Mucosa of stomach (tissue), 1 donor: ENCODE results near the gene RAD51B.

ENCODE experiments used
- H3K27me3 ChIP-seq: one replicate; pipeline ENCODE4 v1.7.0; 2013; ENCODE audit warnings: mild to moderate bottlenecking, low read length; ENCODE audit not compliant: control insufficient read depth, insufficient read depth
- H3K36me3 ChIP-seq: one replicate; pipeline ENCODE4 v1.7.0; 2013; ENCODE audit warnings: low read length; ENCODE audit not compliant: control insufficient read depth, insufficient read depth
- H3K4me1 ChIP-seq: one replicate; pipeline ENCODE4 v1.7.0; 2013; ENCODE audit warnings: mild to moderate bottlenecking, low read length; ENCODE audit not compliant: control insufficient read depth, insufficient read depth
- H3K4me3 ChIP-seq: one replicate; pipeline ENCODE4 v1.7.0; 2013; ENCODE audit warnings: low read length
- H3K9ac ChIP-seq: one replicate; pipeline ENCODE4 v1.7.0; 2013; ENCODE audit warnings: mild to moderate bottlenecking, low read length, moderate library complexity
- H3K9me3 ChIP-seq: one replicate; pipeline ENCODE4 v1.7.0; 2013; ENCODE audit warnings: mild to moderate bottlenecking, low read length, moderate library complexity; ENCODE audit not compliant: control insufficient read depth
- donor health status: Pancreatic carcinoma.

Gene RAD51B

DNA sequence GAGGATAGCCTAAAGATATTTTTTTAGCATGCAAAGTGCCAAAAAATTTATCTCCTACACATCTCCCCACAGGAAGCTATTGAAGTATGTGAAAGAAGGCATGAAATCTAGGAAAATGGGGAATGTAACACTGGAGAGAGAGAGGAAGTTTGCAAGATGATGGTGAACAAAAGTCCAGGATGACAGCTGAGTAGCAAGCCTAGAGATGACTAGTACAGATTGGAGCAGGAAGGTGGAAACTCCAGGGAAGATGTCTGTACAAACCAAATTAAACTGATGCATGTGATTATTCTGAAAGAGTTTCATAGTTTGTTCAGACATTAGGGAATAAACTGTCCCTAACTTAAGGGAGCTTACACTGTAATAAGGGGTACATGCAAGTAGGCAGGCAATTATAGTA lies 99.3 kb downstream of the RAD51B start:
- H3K36me3 ChIP-seq = no peaks in the 10 kb centered on the region
- no peak overlapping the region for H3K9ac ChIP-seq

DNA sequence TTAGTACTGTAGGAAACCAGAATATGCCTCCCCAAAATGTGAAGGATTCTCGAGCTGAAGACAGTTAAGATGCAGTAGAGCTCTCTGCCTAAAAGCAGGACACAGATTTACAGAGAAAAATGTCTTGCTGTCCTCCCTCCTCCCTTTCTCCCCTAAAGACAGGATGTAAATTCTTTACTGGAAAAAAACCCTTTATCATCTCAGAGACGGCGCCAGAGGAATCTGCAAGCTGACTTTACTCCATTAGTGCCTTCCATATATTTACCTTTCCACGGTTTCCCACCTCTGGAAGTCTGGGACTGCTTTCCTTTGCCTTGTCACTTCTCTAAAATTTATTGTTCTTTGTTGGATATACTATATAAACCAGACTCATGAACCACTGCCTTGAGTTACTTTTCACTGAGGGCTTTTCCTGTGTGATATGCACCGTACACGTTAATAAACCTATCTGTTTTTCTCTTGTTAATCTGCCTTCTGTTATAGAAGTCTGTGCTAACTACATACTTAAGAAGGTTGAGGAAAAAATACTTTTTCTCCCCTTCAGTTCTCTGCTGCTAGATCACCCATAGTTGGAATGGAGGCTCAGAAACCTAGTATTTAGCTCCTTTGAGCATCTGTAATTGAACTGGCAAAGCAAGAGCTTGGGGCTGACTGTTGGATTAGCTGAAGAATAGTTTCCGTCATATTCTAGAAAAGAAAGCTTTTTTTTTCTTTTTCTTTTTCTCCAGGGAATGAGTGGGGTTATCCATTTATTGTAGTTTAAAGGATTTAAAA lies 99.9 kb downstream of the RAD51B start:
- peaks cover 6% of the 10 kb centered on the region for H3K4me1 ChIP-seq
- H3K36me3 ChIP-seq = no peaks in the 10 kb centered on the region
- H3K4me3 ChIP-seq = no peak overlapping the region
- no peaks in the 10 kb centered on the region for H3K27me3 ChIP-seq
- H3K9ac ChIP-seq = no peak overlapping the region
- no peaks in the 10 kb centered on the region for H3K9me3 ChIP-seq

More for the DNA sequence above, 99.3 kb downstream of the RAD51B start:
- Histone ChIP-seq H3K4me1 (peaks cover 6% of the 10 kb centered on the region), H3K27me3 (no peaks in the 10 kb centered on the region), H3K4me3 (no peak overlapping the region), H3K9me3 (no peaks in the 10 kb centered on the region)

DNA sequence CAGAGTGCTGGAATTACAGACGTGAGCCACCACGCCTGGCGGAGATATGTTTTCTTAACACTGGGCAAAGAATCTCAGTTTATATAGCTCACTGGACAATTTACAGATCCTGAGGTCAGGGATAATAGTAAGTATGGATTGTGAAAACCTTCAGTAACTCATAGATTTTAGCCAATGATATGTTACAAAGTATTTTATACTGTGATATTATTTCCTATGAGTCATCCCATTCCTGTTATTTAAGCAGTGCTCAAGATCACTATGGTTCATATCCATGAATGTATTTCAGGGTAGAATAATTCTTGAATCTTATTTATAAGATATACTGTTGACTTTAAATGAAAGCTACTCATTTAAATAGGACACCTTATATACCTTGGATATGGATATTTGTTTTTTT lies 107.2 kb downstream of the RAD51B start:
- H3K36me3 ChIP-seq = no peaks in the 10 kb centered on the region
- no peaks in the 10 kb centered on the region for H3K9me3 ChIP-seq
- H3K27me3 ChIP-seq = no peaks in the 10 kb centered on the region
- no peaks in the 10 kb centered on the region for H3K4me1 ChIP-seq
- H3K9ac ChIP-seq = no peak overlapping the region
- H3K4me3 ChIP-seq = no peak overlapping the region

DNA sequence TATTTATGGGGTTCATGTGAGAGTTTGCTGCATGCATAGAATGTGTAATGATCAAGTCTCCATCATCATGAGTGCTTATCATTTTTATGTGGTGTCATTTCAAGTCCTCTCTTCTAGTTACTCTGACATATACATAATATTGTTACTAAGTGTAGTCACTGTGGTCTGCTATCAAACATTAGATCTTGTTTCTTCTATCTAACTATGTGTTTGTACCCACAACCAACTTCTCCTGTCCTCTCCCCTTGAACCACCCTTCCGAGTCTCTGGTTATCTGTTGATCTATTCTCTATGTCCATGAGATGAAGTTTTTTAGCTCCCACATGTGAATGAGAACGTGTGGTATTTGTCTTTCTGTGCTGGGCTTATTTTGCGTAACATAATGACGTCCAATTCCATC lies 107.7 kb downstream of the RAD51B start:
- Histone ChIP-seq H3K4me3 (no peak overlapping the region), H3K9me3 (no peaks in the 10 kb centered on the region), H3K9ac (no peak overlapping the region)

DNA sequence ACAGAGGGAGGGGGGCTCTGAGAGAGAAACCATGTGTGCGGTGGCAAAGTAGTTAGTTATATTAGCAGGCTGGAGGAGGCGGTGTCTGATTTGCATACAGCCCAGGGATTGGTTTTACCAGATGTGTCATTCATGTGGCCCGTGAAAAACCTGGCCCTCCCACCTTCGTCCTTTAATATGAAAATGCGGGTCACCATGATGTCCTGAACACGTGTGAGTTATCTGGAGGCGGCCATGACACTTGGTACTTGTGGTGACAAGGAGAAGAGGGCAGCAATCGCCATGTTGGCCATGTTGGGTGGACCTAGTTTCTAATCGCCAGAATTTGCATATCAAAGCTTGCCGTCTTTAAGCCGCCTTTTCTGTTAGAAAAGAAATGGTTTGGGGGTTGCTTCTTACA lies 108.8 kb downstream of the RAD51B start:
- H3K9me3 ChIP-seq = no peaks in the 10 kb centered on the region
- H3K36me3 ChIP-seq = no peaks in the 10 kb centered on the region
- no peak overlapping the region for H3K9ac ChIP-seq

More for the DNA sequence above, 107.7 kb downstream of the RAD51B start:
- H3K27me3 ChIP-seq = no peaks in the 10 kb centered on the region
- no peaks in the 10 kb centered on the region for H3K4me1 ChIP-seq
- no peaks in the 10 kb centered on the region for H3K36me3 ChIP-seq

DNA sequence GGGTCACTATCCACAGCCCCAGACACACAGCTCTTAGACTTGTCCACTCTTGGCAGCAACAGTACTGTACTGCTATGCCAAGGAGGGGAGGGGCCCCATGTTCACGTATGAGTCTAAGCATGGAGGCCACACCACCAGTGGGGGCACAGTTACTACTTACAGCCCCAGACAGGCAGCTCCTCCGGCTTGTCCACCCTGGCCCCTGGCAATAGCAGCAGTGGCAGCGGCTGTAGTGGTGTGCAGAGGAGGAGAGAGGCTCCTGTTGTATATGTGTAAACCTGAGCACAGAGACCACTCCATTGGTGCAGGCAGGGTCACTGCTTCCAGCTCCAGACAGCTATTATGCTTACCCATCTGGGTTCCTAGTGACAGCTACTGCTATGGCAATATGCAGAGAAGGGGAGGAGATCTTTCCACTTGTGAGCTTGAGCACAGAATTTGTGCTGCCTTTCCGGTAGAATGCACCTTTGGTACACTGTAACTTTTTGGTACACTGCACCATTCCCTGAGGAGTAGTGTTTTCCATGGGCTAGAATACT lies 113.2 kb downstream of the RAD51B start:
- H3K9ac ChIP-seq = no peak overlapping the region
- H3K36me3 ChIP-seq = no peaks in the 10 kb centered on the region
- H3K4me3 ChIP-seq = no peak overlapping the region
- H3K9me3 ChIP-seq = no peaks in the 10 kb centered on the region
- no peaks in the 10 kb centered on the region for H3K27me3 ChIP-seq
- no peaks in the 10 kb centered on the region for H3K4me1 ChIP-seq

More for the DNA sequence above, 108.8 kb downstream of the RAD51B start:
- H3K27me3 ChIP-seq = no peaks in the 10 kb centered on the region
- no peak overlapping the region for H3K4me3 ChIP-seq
- no peaks in the 10 kb centered on the region for H3K4me1 ChIP-seq

DNA sequence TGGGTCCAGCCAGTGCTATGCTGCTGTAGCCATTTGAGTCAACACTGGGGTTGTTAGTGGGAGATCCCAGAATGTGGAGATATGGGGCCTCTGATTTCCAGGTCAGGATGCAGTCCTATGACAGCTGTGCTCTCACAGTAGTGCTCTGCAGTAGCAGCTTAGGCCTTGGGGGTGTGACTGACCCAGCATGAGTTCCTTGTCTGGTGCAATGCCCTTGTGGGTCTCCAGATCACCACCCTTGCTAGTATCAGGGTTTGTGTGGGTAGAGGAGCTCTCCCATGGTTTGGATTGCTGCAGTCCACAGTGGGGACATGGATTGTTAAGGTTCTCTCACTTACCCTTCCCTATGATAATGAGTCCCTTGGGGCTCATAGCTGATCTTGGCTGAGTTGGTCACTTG lies 113.7 kb downstream of the RAD51B start:
- H3K9ac ChIP-seq = no peak overlapping the region
- H3K9me3 ChIP-seq = no peaks in the 10 kb centered on the region
- no peaks in the 10 kb centered on the region for H3K36me3 ChIP-seq
- H3K27me3 ChIP-seq = no peaks in the 10 kb centered on the region
- H3K4me3 ChIP-seq = no peak overlapping the region
- no peaks in the 10 kb centered on the region for H3K4me1 ChIP-seq

DNA sequence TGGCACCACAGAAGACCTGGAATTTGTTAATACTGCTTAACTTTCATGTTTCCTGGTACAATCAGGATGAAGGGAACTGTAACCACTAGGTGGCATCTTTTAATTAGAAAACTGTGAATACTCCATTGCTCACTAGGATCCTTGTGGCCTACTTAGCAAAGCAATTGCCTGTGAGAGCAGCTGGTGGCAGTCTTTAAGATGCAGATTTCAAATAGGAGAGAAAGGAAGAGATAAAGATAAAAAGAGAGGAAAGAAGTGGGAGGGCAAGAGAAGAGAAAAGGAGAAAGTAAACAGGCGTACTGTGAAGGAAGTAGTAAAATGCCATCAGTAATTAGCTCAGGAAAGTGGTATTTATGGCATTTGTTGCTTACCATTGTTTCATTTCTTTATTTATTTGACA lies 114.5 kb downstream of the RAD51B start:
- Histone ChIP-seq H3K36me3 (no peaks in the 10 kb centered on the region), H3K9me3 (no peaks in the 10 kb centered on the region), H3K9ac (no peak overlapping the region), H3K4me3 (no peak overlapping the region), H3K4me1 (no peaks in the 10 kb centered on the region), H3K27me3 (no peaks in the 10 kb centered on the region)

DNA sequence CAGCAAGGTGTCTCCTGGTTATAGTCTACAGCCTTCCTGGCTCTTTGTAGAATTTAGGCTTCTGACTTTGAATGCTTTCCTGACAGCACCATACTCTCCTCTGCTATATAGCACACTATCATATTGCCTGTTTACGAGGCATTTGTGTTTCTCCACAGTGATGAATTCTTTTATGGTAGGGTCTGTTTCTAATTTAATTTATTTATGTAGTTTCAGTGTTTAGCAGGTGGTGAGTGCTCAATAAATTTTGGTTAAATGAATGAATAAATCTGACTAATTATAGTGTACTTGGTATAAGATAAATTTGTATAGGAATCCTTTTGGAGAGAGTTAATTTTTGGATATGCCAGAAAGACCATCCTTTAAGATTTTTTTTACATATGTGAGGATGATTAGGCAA lies 115.3 kb downstream of the RAD51B start:
- Histone ChIP-seq H3K9ac (no peak overlapping the region), H3K27me3 (no peaks in the 10 kb centered on the region), H3K9me3 (no peaks in the 10 kb centered on the region), H3K36me3 (no peaks in the 10 kb centered on the region), H3K4me3 (no peak overlapping the region), H3K4me1 (no peaks in the 10 kb centered on the region)

DNA sequence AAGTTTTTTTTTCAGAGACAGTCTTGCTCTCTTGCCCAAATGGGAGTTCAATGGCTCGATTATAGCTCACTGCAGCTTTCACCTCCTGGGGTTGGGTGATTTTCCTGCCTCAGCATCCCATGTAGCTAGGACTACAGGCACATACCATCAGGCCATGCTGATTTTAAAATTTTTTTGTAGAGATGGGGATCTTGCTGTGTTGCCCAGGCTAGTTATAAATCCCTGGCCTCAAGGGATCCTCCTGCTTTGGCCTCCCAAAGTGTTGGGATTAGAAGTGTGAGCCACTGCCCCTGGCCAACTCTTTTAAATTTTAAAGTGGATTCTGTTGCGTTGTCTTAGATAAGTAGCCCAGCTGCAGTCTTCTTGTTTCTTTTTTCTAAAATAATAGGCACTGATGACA lies 115.8 kb downstream of the RAD51B start:
- Histone ChIP-seq H3K36me3 (no peaks in the 10 kb centered on the region), H3K9ac (no peak overlapping the region), H3K4me1 (peaks cover under 1% of the 10 kb centered on the region), H3K4me3 (no peak overlapping the region), H3K9me3 (no peaks in the 10 kb centered on the region), H3K27me3 (no peaks in the 10 kb centered on the region)

DNA sequence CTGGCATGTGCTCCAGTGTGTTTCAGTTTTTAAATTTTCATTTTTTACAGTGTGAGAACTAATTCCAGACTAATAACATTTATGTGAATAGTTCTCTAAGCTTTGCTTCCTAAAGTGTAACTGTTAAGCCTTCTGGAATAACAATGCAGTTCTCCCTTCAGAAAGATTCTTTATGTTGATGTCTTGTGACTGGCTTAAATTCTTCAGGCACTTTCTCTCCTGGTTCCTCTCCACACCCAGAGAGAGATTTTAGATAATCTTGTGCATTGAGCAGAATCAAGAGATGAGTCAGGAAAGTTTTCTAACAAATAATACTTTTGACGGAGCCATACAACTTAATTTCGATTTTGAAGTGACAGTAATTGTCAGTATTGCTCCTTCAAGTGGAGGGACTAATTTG lies 118.5 kb downstream of the RAD51B start:
- Histone ChIP-seq H3K27me3 (no peaks in the 10 kb centered on the region), H3K9me3 (no peaks in the 10 kb centered on the region), H3K4me1 (peaks cover 22% of the 10 kb centered on the region), H3K36me3 (no peaks in the 10 kb centered on the region), H3K4me3 (no peak overlapping the region), H3K9ac (no peak overlapping the region)

DNA sequence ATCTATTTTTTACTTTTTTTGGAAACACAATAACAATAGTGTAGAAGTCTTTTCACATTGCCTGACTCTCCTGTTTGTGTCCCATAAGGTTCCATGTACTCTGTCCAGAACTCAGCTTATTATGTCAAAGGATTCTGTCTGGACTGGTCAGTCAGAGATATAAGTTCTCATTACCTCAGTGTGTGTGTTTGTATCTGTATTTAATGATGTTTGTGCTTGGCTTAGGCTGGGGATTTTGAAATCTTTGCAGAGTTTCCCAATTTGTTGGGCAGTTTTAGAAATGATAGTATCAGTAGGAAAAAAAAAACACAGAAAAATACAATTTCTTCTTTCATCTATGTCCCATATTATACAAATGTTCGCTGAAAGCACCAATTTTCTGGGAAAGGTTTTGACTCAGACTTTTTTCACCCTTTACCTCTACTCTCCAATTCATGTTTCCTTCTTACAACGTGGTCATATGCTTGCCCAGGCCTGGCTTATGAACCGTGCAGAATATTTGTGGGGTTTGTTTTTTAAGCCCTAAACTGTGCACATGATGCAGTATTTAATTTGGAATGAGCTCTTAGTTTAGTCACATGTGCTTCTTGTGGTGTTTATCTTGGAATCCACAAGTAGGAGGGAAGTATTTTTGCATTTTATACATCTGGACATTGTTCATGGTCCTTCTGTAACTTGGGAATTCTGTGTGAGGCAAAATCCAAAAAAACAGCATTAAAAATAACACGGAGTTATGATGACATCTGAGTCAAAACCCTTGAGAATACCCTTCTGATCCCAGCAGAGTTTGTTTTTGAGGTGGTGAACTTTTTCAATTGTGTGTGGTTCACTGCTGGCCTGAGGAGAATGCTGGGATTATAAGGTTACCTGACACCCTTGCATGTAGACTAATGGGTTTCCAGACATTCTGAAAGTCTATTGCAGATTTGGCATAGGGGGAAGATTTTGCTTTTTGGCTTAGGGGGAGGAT lies 121.2 kb downstream of the RAD51B start:
- H3K4me3 ChIP-seq = no peak overlapping the region

More for the DNA sequence above, 121.2 kb downstream of the RAD51B start:
- H3K9me3 ChIP-seq = no peaks in the 10 kb centered on the region
- H3K36me3 ChIP-seq = no peaks in the 10 kb centered on the region
- no peaks in the 10 kb centered on the region for H3K27me3 ChIP-seq
- H3K4me1 ChIP-seq = peaks cover 38% of the 10 kb centered on the region
- no peak overlapping the region for H3K9ac ChIP-seq
